ENCODE measurements around the gene FAM13A.
"Not testable (repeated sequence)": the region's sequence is repeated elsewhere in the genome, so short reads cannot be mapped to it uniquely, and the experiment has no call there.

FAM13A gene

DNA sequence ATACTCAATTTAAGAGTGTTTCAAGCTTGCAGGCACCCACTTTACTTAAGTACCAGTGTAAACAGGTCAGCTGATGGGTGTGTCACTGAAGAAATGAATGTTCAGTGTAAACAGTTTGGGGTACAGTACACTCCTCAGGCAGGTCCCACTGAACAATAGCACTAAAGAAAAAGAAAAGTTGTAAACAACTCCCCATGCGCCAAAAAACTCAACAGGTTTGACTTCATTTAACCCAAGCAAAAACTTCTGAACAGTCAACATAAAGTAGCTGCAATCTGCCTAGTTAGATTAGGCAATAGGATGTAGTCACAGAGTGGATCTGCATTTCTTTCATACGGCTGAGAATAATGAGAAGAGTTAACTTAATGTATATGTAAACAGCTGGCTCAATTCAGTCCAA lies 93.2 kb downstream of the FAM13A start:
- no peak for DNase-seq (ENCODE audit: low read depth in 1 of 2, low spot score in 1 of 2)

GRCh38 chr4:88962396-88962795 lies 94.6 kb downstream of the FAM13A start:
- no peak for DNase-seq (ENCODE audit: low read depth in 1 of 2, low spot score in 1 of 2)

DNA sequence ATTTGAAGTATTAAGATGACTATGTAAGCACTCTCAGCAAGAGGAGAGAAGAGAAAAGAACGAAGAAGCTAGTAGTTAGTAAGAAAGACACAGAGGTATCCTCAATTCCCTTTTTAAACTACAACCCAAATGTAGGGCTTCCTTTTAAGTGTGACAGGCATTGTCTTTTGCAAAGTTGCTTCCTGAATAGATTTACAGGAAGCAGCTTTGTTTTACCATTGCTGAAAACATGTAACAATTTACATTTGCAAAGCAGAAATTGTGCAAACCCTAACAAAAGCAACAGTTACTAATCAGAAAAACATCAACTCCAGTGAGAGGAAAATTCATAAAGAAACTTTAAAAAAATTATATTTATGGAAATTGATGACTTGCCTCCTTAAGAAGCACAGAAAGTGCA lies 96.4 kb downstream of the FAM13A start:
- DNase-seq (ENCODE audit: low read depth in 1 of 2, low spot score in 1 of 2): no peak

GRCh38 chr4:88958080-88958479 lies 98.9 kb downstream of the FAM13A start:
- DNase-seq (ENCODE audit: low read depth in 1 of 2, low spot score in 1 of 2): no peak

DNA sequence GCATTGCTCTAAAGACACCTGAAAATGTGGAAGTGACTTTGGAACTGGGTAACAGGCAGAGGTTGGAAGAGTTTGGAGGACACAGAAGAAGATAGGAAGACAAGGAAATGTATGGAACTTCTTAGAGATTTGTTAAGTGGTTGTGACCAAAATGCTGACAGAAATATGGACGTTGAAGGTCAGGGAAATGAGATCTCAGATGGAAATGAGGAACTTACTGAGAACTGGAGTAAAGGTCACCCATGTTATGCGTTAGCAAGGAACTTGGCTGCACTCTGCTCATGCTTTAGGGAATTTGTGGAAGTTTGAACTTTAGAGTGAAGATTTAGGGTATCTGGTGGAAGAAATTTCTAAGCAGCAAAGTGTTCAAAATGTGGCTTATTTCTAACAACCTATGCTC lies 99.4 kb downstream of the FAM13A start:
- no peak for DNase-seq (ENCODE audit: low read depth in 1 of 2, low spot score in 1 of 2)

DNA sequence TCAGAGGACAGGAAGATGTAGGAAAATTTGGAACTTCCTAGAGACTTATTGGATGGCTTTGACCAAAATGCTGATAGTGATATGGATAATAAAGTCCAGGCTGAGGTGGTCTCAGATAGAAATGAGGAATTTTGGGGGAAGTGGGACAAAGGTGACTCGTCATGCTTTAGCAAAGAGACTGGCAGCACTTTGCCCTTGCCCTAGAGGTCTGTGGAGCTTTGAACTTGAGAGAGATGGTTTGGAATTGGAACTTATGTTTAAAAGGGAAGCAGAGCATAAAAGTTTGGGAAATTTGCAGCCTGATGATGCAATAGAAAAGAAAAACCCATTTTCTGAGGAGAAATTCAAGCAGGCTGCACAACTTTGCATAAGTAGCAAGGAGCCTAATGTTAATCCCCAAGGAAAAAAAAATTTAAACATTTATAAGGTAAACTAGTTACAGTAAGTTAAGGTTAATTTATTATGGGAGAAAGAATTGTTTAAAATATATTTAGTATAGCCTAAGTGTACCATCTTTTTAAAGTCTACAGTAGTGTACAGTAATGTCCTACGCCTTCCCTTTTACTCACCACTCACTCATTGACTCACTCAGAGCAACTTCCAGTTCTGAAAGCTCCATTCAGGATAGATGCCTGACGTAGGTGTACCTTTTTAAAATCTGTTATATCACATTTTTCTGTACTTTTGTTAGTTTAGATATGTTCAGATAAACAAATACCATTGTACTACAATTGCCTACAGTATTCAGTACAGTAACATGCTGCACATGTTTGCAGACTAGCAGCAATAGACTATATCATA lies 101.2 kb downstream of the FAM13A start:
- no peak for DNase-seq (ENCODE audit: low read depth in 1 of 2, low spot score in 1 of 2)

DNA sequence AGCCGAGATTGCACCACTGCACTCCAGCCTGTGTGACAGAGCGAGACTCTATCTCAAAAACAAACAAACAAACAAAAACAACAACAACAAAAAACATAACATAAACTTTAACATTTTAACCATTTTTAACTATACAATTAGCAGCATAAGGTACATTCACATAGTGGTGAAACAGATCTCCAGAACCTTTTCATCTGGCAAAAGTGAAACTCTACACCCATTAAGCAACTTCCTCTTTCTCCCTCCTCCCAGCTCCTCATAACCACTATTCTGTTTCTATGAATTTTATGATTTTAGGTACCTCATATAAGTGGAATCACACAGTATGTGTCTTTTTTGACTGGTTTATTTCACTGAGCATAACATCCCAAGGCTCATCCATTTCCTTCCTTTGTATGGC lies 103.6 kb downstream of the FAM13A start:
- no peak for DNase-seq (ENCODE audit: low read depth in 1 of 2, low spot score in 1 of 2)

DNA sequence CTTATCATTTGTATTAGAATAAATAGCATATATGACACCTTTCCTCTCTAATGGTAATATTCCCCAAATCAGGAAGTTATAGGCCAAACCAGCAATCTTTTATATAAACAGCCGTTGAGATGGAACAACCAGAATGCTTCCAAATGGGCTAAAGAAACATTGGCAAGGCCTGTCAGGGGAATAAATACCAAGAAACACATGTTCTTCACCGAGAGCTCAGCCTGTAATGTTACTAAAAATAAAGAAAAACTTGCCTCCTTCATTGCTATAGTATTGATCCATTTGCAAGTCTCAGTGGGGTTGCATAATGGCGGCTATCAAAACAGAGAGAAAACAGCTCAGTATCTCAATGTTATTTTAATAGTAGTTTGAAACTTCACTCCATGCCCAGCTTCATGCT lies 104.9 kb downstream of the FAM13A start:
- DNase-seq (ENCODE audit: low read depth in 1 of 2, low spot score in 1 of 2): no peak

DNA sequence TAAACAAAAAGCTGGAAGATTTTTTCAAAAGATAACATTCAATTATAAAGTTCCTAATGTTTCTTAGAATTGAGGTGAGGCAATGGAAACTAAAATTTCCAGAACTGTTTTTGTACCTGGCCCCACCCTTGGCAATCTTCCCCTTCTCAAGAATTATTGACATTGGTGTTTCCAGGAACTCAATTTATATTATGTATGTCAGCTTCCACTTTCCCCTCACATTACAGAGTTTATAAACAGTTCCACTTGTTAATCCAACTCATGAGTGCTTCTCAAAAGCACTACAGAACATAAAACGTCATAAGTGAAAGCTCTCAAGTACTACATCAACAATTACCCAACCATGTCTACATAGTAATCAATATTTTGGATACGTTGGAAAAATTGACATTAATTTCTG lies 107.4 kb downstream of the FAM13A start:
- no peak for DNase-seq (ENCODE audit: low read depth in 1 of 2, low spot score in 1 of 2)

DNA sequence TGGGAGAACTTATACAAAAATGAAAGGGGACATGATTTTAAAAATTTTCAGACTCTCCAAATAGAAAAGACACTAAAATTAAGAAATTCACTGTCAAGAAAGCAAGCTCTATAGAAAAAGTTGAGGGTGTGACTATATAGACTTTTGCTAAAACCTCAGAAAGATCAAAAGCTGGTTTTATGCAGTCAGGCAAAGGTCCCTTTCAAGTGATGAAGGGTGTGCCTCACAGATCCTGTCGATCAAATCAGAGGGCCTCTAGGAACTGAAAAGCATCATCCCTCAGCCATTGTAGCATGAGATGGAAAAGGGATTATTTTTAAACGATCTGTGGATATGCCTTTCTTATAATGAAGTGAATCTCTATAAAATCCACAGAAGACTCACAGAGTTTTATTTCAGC lies 116.5 kb downstream of the FAM13A start:
- DNase-seq (ENCODE audit: low read depth in 1 of 2, low spot score in 1 of 2): no peak

GRCh38 chr4:88939697-88940096 lies 117.3 kb downstream of the FAM13A start:
- DNase-seq (ENCODE audit: low read depth in 1 of 2, low spot score in 1 of 2): no peak

- no peak for DNase-seq (ENCODE audit: low read depth in 1 of 2, low spot score in 1 of 2)
Observed at GRCh38 chr4:88938138-88938537, 118.8 kb downstream of the FAM13A start.

GRCh38 chr4:88937081-88937480 lies 119.9 kb downstream of the FAM13A start:
- DNase-seq (ENCODE audit: low read depth in 1 of 2, low spot score in 1 of 2): no peak

- DNase-seq (ENCODE audit: low read depth in 1 of 2, low spot score in 1 of 2): no peak
Observed at GRCh38 chr4:88933414-88934160, 123.4 kb downstream of the FAM13A start.

DNA sequence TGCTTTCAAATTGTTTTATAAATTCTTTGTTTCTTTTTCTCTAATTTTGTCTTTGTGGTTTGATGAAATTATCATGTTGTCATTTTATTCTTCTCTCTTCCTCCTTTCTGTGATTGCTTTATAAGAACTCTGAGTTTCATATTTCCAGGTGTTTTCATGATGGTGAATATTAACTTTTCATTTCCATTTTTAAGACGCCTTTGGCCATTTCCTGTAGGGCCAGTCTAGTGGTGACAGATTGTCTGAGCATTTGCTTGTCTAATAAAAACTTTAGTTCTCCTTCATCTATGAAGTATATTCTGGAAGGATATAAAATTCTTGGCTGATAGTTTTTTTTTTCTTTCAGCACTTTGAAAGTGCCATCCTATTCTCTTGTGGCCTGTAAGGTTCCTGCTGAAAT lies 128.1 kb downstream of the FAM13A start:
- DNase-seq (ENCODE audit: low read depth in 1 of 2, low spot score in 1 of 2): no peak

GRCh38 chr4:88927420-88927819 lies 129.6 kb downstream of the FAM13A start:
- DNase-seq (ENCODE audit: low read depth in 1 of 2, low spot score in 1 of 2): no peak

DNA sequence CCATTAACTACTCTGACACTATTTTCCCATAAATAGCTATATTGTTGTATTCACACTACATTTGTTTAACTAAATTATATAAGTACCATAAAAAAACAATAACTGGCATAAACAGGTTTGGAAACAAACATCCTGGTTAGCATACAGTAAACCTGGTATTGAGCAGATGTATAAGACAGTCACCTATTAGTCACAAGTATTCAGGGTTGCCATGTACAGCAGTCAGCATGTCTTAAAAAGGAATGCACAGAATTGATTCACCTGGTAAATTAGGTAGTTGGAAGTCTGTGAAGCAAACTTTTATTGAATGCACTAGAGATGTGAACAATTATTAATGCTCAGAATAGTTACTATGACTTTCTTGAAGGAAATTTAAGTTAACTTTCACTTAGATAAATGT lies 137.9 kb downstream of the FAM13A start:
- DNase-seq (ENCODE audit: low read depth in 1 of 2, low spot score in 1 of 2): no peak

GRCh38 chr4:88913181-88913580 lies 143.8 kb downstream of the FAM13A start:
- DNase-seq (ENCODE audit: low read depth in 1 of 2, low spot score in 1 of 2): not testable (repeated sequence)

DNA sequence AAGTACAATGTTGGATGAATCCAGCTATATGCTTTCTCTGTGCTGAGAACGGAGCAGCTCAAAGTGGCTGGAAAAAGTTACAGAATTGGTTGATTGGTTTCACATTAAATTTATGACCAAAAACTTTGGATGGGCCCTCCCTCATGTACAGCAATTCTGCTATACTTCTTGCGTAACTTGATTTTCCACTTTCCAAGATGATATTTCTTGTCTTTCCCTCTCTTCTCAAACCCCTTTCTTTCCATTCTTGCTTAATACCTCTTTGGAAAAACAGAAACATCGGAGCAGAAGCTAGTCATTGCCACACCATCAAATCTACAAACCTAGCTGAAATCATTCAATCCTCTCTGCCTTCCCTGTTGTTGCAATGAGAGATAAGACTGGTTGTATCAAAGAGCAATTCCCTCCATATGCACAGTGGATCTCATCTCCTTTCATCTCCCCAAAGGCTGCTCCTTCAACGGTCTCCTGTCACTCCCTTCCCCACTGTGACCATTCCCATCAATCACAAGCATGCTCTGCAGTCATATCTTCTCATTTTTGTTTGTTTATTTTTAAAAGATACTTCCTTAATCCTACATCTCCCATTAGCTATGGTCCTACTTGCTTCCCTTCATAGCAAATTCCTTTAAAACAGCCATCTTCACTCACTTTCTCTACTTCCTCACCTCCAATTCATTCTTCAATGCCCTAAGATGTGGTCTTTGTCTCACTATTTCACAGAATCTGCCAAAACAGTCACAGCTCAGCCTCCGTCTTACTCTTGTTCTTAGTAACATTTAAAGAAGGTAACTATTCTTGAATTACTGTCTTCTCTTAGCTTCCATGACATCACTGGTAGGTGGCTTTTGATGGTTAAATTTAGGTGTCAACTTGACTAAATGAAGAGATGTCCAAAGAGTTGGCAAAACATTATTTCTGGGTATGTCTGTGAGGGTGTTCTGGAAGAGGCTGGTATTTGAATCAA lies 145.5 kb downstream of the FAM13A start:
- no peak for DNase-seq (ENCODE audit: low read depth in 1 of 2, low spot score in 1 of 2)

DNA sequence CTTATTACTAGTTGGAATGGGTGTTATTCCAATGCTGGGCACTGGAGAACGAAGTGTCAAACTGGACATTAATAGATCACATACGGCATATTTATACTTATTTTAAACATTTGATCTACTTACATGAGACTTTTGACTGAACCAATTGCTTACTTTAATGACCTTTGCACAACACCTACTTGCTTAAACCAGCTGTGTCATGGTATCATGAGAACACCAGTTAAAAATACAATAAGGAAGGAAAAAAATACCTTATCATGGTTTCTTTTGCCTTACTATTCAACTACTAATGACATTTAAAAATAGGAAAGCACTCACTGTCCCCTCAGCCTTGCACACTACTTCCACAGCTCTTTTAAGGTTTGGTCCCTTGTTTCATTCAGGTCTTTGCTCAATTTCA lies 146.9 kb downstream of the FAM13A start:
- DNase-seq (ENCODE audit: low read depth in 1 of 2, low spot score in 1 of 2): no peak

GRCh38 chr4:88908521-88908920 lies 148.5 kb downstream of the FAM13A start:
- DNase-seq (ENCODE audit: low read depth in 1 of 2, low spot score in 1 of 2): no peak

- DNase-seq (ENCODE audit: low read depth in 1 of 2, low spot score in 1 of 2): no peak
Observed at GRCh38 chr4:88908003-88908402, 149.0 kb downstream of the FAM13A start.

Data from stimulated activated CD4-positive, alpha-beta T cell treated with anti-CD3 and anti-CD28 coated beads, Interleukin-15, amount 100 ng/mL, for 1 hour (primary cell).